ENCODE measurements around the gene SV2C.

The SV2C gene

DNA sequence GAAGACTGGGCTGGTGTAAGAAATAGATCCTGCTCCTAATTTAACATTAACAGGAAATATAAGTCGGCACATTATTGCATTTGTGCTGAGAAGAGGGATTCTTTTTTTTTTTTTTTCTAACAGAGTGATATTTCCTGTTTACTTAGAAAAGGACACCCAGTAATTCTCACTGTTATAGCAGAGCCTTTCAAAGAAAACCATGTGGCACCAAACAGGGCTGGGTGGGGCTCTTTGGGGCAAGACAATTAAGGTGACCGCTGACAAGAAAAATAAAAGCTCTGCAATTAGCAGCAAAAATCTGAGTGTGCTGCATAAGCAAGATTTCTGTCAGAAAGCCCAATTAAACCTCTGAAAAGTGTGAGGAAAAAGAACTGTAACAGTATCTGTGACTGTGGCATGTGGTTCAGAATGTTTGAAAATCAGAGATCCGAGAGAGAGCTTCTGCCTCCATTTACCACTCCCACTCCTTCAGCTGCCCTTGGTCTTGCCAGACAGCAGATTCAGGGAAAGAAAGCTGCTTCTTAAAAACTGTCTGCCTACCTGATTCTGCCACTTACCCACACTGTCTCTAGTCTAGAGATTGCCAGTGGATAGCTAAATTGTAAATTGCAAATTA is 242.8 kb downstream of the SV2C start:
- no peak for ATAC-seq
- TF ChIP-seq PPARA (CRISPR knock-in tag; IDR thresholded peaks at IDR 0.05; ENCODE audit: borderline replicate concordance) = no peak
- no peak for TF ChIP-seq ZNF8 (CRISPR knock-in tag; IDR thresholded peaks at IDR 0.05)
- TF ChIP-seq TCF4 (CRISPR knock-in tag; IDR thresholded peaks at IDR 0.05; ENCODE audit: borderline replicate concordance) = no peak
- TF ChIP-seq, protein P1, sequence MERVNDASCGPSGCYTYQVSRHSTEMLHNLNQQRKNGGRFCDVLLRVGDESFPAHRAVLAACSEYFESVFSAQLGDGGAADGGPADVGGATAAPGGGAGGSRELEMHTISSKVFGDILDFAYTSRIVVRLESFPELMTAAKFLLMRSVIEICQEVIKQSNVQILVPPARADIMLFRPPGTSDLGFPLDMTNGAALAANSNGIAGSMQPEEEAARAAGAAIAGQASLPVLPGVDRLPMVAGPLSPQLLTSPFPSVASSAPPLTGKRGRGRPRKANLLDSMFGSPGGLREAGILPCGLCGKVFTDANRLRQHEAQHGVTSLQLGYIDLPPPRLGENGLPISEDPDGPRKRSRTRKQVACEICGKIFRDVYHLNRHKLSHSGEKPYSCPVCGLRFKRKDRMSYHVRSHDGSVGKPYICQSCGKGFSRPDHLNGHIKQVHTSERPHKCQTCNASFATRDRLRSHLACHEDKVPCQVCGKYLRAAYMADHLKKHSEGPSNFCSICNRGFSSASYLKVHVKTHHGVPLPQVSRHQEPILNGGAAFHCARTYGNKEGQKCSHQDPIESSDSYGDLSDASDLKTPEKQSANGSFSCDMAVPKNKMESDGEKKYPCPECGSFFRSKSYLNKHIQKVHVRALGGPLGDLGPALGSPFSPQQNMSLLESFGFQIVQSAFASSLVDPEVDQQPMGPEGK (CRISPR knock-in tag; IDR thresholded peaks at IDR 0.05; ENCODE audit: borderline replicate concordance) = no peak
- TF ChIP-seq, protein P2, sequence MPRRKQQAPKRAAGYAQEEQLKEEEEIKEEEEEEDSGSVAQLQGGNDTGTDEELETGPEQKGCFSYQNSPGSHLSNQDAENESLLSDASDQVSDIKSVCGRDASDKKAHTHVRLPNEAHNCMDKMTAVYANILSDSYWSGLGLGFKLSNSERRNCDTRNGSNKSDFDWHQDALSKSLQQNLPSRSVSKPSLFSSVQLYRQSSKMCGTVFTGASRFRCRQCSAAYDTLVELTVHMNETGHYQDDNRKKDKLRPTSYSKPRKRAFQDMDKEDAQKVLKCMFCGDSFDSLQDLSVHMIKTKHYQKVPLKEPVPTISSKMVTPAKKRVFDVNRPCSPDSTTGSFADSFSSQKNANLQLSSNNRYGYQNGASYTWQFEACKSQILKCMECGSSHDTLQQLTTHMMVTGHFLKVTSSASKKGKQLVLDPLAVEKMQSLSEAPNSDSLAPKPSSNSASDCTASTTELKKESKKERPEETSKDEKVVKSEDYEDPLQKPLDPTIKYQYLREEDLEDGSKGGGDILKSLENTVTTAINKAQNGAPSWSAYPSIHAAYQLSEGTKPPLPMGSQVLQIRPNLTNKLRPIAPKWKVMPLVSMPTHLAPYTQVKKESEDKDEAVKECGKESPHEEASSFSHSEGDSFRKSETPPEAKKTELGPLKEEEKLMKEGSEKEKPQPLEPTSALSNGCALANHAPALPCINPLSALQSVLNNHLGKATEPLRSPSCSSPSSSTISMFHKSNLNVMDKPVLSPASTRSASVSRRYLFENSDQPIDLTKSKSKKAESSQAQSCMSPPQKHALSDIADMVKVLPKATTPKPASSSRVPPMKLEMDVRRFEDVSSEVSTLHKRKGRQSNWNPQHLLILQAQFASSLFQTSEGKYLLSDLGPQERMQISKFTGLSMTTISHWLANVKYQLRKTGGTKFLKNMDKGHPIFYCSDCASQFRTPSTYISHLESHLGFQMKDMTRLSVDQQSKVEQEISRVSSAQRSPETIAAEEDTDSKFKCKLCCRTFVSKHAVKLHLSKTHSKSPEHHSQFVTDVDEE (CRISPR knock-in tag; IDR thresholded peaks at IDR 0.05) = no peak
- no peak for TF ChIP-seq CSDC2 (CRISPR knock-in tag; IDR thresholded peaks at IDR 0.05)
- no peak for TF ChIP-seq OSR1 (CRISPR knock-in tag; IDR thresholded peaks at IDR 0.05)
- no peak for TF ChIP-seq ZFP30 (CRISPR knock-in tag; IDR thresholded peaks at IDR 0.05)

DNA sequence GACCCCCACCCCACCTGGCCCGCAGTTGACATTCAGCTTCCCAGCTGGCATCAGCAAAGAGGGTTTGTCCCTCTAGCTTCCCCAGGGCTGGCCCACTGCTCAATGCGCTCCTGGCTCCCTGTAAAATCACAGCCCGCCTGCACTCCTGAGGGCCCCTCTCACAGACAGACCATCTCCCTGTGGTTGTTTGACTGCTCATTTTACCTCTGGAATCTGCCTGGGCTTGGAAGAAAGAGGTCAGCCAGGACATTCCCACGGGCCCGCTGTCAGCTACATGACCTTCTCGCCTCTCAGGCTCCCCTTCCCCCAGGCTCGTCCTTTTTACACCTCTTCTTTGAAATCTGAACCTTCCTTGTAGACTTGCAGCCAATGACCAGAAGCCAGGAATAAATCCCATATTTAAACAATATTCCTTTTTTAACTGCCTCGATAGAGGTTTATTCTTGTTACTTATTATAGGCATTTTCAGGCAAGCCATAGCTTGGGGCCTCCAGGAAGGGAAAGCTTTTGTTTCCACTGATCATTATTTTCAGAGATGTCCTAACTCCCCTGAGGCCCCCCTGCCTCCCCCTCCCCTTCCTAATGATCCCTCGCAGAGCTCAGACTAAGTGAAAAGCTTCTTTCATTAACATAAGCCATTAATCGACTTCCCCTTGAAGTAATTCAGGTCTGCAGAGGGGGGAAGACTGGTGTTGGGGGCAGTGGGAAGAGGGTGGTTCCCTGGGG is 243.6 kb downstream of the SV2C start:
- TF ChIP-seq, protein P2 (CRISPR knock-in tag; IDR thresholded peaks at IDR 0.05) = no peak
- TF ChIP-seq, protein P3, sequence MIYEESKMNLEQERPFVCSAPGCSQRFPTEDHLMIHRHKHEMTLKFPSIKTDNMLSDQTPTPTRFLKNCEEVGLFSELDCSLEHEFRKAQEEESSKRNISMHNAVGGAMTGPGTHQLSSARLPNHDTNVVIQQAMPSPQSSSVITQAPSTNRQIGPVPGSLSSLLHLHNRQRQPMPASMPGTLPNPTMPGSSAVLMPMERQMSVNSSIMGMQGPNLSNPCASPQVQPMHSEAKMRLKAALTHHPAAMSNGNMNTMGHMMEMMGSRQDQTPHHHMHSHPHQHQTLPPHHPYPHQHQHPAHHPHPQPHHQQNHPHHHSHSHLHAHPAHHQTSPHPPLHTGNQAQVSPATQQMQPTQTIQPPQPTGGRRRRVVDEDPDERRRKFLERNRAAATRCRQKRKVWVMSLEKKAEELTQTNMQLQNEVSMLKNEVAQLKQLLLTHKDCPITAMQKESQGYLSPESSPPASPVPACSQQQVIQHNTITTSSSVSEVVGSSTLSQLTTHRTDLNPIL (CRISPR knock-in tag; IDR thresholded peaks at IDR 0.05; ENCODE audit: low read depth) = no peak
- TF ChIP-seq BACH2 (CRISPR knock-in tag; IDR thresholded peaks at IDR 0.05; ENCODE audit: borderline replicate concordance) (no peak), CSDC2 (CRISPR knock-in tag; IDR thresholded peaks at IDR 0.05) (no peak), OSR1 (CRISPR knock-in tag; IDR thresholded peaks at IDR 0.05) (no peak), SNAI2 (CRISPR knock-in tag; IDR thresholded peaks at IDR 0.05) (no peak), ZFP30 (CRISPR knock-in tag; IDR thresholded peaks at IDR 0.05) (no peak), ZFP3 (CRISPR knock-in tag; IDR thresholded peaks at IDR 0.05) (no peak), TCF4 (CRISPR knock-in tag; IDR thresholded peaks at IDR 0.05; ENCODE audit: borderline replicate concordance) (no peak)
- TF ChIP-seq, protein P4, sequence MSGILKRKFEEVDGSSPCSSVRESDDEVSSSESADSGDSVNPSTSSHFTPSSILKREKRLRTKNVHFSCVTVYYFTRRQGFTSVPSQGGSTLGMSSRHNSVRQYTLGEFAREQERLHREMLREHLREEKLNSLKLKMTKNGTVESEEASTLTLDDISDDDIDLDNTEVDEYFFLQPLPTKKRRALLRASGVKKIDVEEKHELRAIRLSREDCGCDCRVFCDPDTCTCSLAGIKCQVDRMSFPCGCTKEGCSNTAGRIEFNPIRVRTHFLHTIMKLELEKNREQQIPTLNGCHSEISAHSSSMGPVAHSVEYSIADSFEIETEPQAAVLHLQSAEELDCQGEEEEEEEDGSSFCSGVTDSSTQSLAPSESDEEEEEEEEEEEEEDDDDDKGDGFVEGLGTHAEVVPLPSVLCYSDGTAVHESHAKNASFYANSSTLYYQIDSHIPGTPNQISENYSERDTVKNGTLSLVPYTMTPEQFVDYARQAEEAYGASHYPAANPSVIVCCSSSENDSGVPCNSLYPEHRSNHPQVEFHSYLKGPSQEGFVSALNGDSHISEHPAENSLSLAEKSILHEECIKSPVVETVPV (CRISPR knock-in tag; IDR thresholded peaks at IDR 0.05) = no peak
- TF ChIP-seq, protein P1 (CRISPR knock-in tag; IDR thresholded peaks at IDR 0.05; ENCODE audit: borderline replicate concordance) = no peak
- TF ChIP-seq, protein P5, sequence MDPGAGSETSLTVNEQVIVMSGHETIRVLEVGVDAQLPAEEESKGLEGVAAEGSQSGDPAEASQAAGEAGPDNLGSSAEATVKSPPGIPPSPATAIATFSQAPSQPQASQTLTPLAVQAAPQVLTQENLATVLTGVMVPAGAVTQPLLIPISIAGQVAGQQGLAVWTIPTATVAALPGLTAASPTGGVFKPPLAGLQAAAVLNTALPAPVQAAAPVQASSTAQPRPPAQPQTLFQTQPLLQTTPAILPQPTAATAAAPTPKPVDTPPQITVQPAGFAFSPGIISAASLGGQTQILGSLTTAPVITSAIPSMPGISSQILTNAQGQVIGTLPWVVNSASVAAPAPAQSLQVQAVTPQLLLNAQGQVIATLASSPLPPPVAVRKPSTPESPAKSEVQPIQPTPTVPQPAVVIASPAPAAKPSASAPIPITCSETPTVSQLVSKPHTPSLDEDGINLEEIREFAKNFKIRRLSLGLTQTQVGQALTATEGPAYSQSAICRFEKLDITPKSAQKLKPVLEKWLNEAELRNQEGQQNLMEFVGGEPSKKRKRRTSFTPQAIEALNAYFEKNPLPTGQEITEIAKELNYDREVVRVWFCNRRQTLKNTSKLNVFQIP (CRISPR knock-in tag; IDR thresholded peaks at IDR 0.05; ENCODE audit: borderline replicate concordance, low read depth) = no peak
- no peak for ATAC-seq

Measured in SK-N-SH treated with all-trans-retinoic acid at 6 μM for 48 hours (cell line).